Measurements from ENCODE around the gene NSUN5.
"Not testable (repeated sequence)": the region's sequence is repeated elsewhere in the genome, so short reads cannot be mapped to it uniquely, and the experiment has no call there.

Gene NSUN5

GRCh38 chr7:73308665-73309214, at the start of gene NSUN5:
NSUN5 (minus strand) TSS chr7:73308826; CDS start chr7:73308790, 36 bp downstream.
- DNase-seq (ENCODE audit: low read depth in 2 of 2) = peak; percentile 61 to 77

- DNase-seq (ENCODE audit: low read depth in 2 of 2) = no peak
These were observed 47.5 kb upstream of the NSUN5 start for GRCh38 chr7:73356159-73356558.

GRCh38 chr7:73354821-73355220, 46.2 kb upstream of the NSUN5 start:
- DNase-seq (ENCODE audit: low read depth in 2 of 2) = no peak

- DNase-seq (ENCODE audit: low read depth in 2 of 2) = no peak
These were observed 45.6 kb upstream of the NSUN5 start for GRCh38 chr7:73354196-73354595.

GRCh38 chr7:73353243-73353642, 44.6 kb upstream of the NSUN5 start:
- no peak for DNase-seq (ENCODE audit: low read depth in 2 of 2)

- no peak for DNase-seq (ENCODE audit: low read depth in 2 of 2)
These were observed 44.2 kb upstream of the NSUN5 start for GRCh38 chr7:73352784-73353183.

- DNase-seq (ENCODE audit: low read depth in 2 of 2) = no peak
These were observed 43.0 kb upstream of the NSUN5 start for GRCh38 chr7:73351447-73352167.

- no peak for DNase-seq (ENCODE audit: low read depth in 2 of 2)
These were observed 41.9 kb upstream of the NSUN5 start for GRCh38 chr7:73350306-73351068.

- no peak for DNase-seq (ENCODE audit: low read depth in 2 of 2)
These were observed 41.1 kb upstream of the NSUN5 start for GRCh38 chr7:73349763-73350162.

GRCh38 chr7:73345951-73346350, 37.3 kb upstream of the NSUN5 start:
- DNase-seq (ENCODE audit: low read depth in 2 of 2) = no peak

- DNase-seq (ENCODE audit: low read depth in 2 of 2) = no peak
These were observed 36.9 kb upstream of the NSUN5 start for GRCh38 chr7:73345538-73345937.

- DNase-seq (ENCODE audit: low read depth in 2 of 2) = no peak
These were observed 35.2 kb upstream of the NSUN5 start for GRCh38 chr7:73343671-73344380.

- no peak for DNase-seq (ENCODE audit: low read depth in 2 of 2)
These were observed 34.0 kb upstream of the NSUN5 start for GRCh38 chr7:73342645-73343044.

- DNase-seq (ENCODE audit: low read depth in 2 of 2) = no peak
These were observed 33.3 kb upstream of the NSUN5 start for GRCh38 chr7:73341877-73342276.

- DNase-seq (ENCODE audit: low read depth in 2 of 2) = no peak
These were observed 31.9 kb upstream of the NSUN5 start for GRCh38 chr7:73340514-73340913.

GRCh38 chr7:73338321-73338720, 29.7 kb upstream of the NSUN5 start:
- no peak for DNase-seq (ENCODE audit: low read depth in 2 of 2)

- DNase-seq (ENCODE audit: low read depth in 2 of 2) = no peak
These were observed 23.8 kb upstream of the NSUN5 start for GRCh38 chr7:73332447-73332846.

GRCh38 chr7:73330772-73331171, 22.1 kb upstream of the NSUN5 start:
- DNase-seq (ENCODE audit: low read depth in 2 of 2) = no peak

GRCh38 chr7:73329861-73330581, 21.4 kb upstream of the NSUN5 start:
- DNase-seq (ENCODE audit: low read depth in 2 of 2) = no peak

GRCh38 chr7:73328696-73329095, 20.1 kb upstream of the NSUN5 start:
- no peak for DNase-seq (ENCODE audit: low read depth in 2 of 2)

- DNase-seq (ENCODE audit: low read depth in 2 of 2) = not testable (repeated sequence)
These were observed 19.3 kb upstream of the NSUN5 start, which contains the start of the genes FKBP6 and TRIM50 for GRCh38 chr7:73327922-73328321. FKBP6 (plus strand) TSS chr7:73328161; CDS start chr7:73328429, 268 bp downstream. TRIM50 (minus strand) TSS chr7:73328082; CDS start chr7:73324787, 3,295 bp downstream.
